ENCODE results near the gene GIPC3.

GIPC3 gene

GRCh38 chr19:3539756-3540118 is 45.5 kb upstream of the GIPC3 start:
- H3K27ac ChIP-seq (ENCODE audit: poor library complexity, severe bottlenecking) = no peak overlapping the region
- H3K36me3 ChIP-seq (ENCODE audit: low read depth) = peaks cover 19% of the 10 kb centered on the region
- H3K27me3 ChIP-seq (ENCODE audit: insufficient read depth, poor library complexity, severe bottlenecking) = no peaks in the 10 kb centered on the region
- H3K4me1 ChIP-seq (ENCODE audit: insufficient read depth, poor library complexity, severe bottlenecking) = no peaks in the 10 kb centered on the region
- no peak overlapping the region for H3K4me3 ChIP-seq (ENCODE audit: severe bottlenecking)
- DNase-seq (ENCODE audit: low spot score) (no peak), ATAC-seq (ENCODE audit: low read depth) (no peak)
- TF ChIP-seq CTCF (IDR thresholded peaks at IDR 0.05; ENCODE audit: poor library complexity, severe bottlenecking) = no peak
- no peaks in the 10 kb centered on the region for H3K9me3 ChIP-seq (ENCODE audit: severe bottlenecking)

- Histone ChIP-seq H3K36me3 (ENCODE audit: low read depth) (peaks cover 16% of the 10 kb centered on the region), H3K27ac (ENCODE audit: poor library complexity, severe bottlenecking) (no peak overlapping the region), H3K9me3 (ENCODE audit: severe bottlenecking) (no peaks in the 10 kb centered on the region), H3K4me1 (ENCODE audit: insufficient read depth, poor library complexity, severe bottlenecking) (no peaks in the 10 kb centered on the region), H3K27me3 (ENCODE audit: insufficient read depth, poor library complexity, severe bottlenecking) (no peaks in the 10 kb centered on the region), H3K4me3 (ENCODE audit: severe bottlenecking) (no peak overlapping the region)
- DNase-seq (ENCODE audit: low spot score) (no peak), ATAC-seq (ENCODE audit: low read depth) (no peak)
- no peak for TF ChIP-seq CTCF (IDR thresholded peaks at IDR 0.05; ENCODE audit: poor library complexity, severe bottlenecking)
These were observed 41.9 kb upstream of the GIPC3 start for GRCh38 chr19:3543150-3544057.

DNA sequence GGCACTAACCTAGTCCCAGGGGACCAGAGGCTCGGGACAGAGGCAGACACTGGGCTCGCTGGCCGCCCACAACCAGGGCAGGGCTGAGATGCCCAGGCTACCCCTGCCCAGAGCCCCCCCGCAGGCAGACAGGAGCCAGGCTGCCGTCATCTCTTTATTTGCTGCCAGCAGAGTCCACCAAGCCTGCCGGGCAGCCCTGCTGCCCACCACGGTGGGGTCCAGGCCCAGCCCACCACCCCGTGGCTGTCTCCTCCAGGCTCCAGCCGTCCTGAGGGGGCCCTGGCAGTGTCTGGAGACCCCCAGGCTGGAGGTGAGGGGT is 41.3 kb upstream of the GIPC3 start:
- Histone ChIP-seq H3K9me3 (ENCODE audit: severe bottlenecking) (no peaks in the 10 kb centered on the region), H3K4me1 (ENCODE audit: insufficient read depth, poor library complexity, severe bottlenecking) (no peaks in the 10 kb centered on the region), H3K27me3 (ENCODE audit: insufficient read depth, poor library complexity, severe bottlenecking) (no peaks in the 10 kb centered on the region), H3K36me3 (ENCODE audit: low read depth) (peaks cover 20% of the 10 kb centered on the region), H3K4me3 (ENCODE audit: severe bottlenecking) (no peak overlapping the region), H3K27ac (ENCODE audit: poor library complexity, severe bottlenecking) (no peak overlapping the region)
- TF ChIP-seq CTCF (IDR thresholded peaks at IDR 0.05; ENCODE audit: poor library complexity, severe bottlenecking) = no peak
- no peak for DNase-seq (ENCODE audit: low spot score)
- no peak for ATAC-seq (ENCODE audit: low read depth)

- no peak overlapping the region for H3K4me3 ChIP-seq (ENCODE audit: severe bottlenecking)
- H3K27me3 ChIP-seq (ENCODE audit: insufficient read depth, poor library complexity, severe bottlenecking) = no peaks in the 10 kb centered on the region
- ATAC-seq (ENCODE audit: low read depth) (peak; percentile 52), DNase-seq (ENCODE audit: low spot score) (no peak)
- H3K36me3 ChIP-seq (ENCODE audit: low read depth) = peaks cover 14% of the 10 kb centered on the region; the same call in 1 of the 2 replicates
- H3K4me1 ChIP-seq (ENCODE audit: insufficient read depth, poor library complexity, severe bottlenecking) = no peaks in the 10 kb centered on the region
- no peaks in the 10 kb centered on the region for H3K9me3 ChIP-seq (ENCODE audit: severe bottlenecking)
- peak; percentile 78 for TF ChIP-seq CTCF (IDR thresholded peaks at IDR 0.05; ENCODE audit: poor library complexity, severe bottlenecking)
- H3K27ac ChIP-seq (ENCODE audit: poor library complexity, severe bottlenecking) = no peak overlapping the region
These were observed 40.3 kb upstream of the GIPC3 start for GRCh38 chr19:3544742-3545668.
